GM21723 (cell line): Measurements from ENCODE around the gene POLR1B.
"Not testable (repeated sequence)": the region's sequence is repeated elsewhere in the genome, so short reads cannot be mapped to it uniquely, and the experiment has no call there.

Experiments
- ATAC-seq: cut with Tn5 transposase; IDR thresholded peaks from one replicate; pipeline ENCODE4 v1.9.1; 2021; ENCODE audit warnings: mild to moderate bottlenecking, moderate library complexity; ENCODE audit not compliant: unreplicated experiment

Gene POLR1B

GRCh38 chr2:112542123-112542983, at the start of gene POLR1B:
TSS of gene POLR1B (plus strand) at chr2:112542465. CDS start at chr2:112542495, 30 bp downstream.
- peak; percentile 85 for ATAC-seq

DNA sequence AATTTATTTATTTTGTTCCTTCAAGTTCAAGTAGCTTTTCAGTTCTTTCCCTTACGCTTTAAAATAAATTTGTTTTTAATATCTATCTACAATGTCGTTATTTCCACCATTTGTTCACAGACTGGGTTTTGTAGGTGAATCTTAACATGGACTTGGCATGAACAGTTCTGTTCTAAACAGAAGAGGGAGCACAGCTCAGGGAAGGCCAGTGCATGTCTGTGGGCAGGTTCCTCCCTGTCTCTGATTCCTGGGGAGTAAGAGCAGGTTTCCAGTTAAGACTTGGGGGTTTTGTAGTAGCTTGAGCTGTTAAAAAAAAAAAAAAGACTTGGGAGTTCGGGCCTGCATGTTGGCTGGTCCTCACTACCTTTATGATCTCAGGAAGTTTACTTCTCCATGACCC, 49.2 kb upstream of the POLR1B start:
- no peak for ATAC-seq

DNA sequence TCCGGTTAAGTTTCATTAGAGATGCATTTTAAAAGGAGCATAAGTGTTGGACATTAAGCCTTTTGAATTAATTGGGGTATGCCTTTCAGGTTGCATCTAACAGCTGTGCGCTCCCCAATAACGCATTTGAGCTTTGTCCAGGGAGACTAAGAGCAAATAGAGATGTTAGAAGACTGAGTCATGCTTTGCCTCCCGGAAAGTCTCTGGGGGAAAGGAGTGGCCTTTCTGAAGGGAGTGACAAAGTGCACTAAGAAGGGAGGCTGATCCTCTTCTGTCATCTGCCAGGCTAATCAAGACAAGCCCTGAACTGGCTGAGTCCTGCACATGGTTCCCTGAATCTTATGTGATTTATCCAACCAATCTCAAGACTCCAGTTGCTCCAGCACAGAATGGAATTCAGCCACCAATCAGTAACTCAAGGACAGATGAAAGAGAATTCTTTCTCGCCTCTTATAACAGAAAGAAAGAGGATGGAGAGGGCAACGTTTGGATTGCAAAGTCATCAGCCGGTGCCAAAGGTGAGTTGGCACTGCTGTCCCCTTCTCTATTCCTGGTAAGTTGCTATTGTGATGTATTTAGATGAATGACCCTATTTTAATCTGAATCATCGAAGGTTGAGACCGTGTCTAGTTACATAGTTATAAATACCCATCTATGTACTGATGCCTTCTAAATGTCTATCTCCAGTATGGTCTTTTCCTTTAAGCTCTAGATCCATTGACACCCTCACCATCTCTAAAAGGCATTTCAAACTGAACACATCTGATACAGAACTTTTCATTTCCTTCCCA, 48.2 kb upstream of the POLR1B start:
- ATAC-seq: no peak

- ATAC-seq: no peak
These were observed 47.4 kb upstream of the POLR1B start for GRCh38 chr2:112494828-112495227.

DNA sequence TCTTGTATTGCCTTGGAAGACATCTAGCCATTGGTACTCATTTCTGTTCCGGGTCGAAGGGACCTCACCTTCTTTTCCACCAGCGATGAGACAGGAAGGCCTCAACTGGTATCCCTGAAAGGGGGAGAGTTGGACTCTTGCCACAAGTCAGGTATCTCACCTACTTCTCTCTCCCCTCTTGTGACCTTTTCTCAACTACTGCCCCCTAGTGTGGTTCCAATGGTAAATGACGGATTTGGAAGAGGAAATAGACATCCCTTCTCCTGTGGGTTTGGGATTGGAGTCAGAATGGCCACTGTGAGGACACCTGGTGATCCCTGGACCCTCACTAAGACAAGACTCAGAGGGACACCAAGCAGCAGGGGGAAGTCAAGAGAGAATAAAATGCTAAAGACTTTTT, 46.4 kb upstream of the POLR1B start:
- not testable (repeated sequence) for ATAC-seq

- not testable (repeated sequence) for ATAC-seq
These were observed 41.3 kb upstream of the POLR1B start for GRCh38 chr2:112500850-112501484.

DNA sequence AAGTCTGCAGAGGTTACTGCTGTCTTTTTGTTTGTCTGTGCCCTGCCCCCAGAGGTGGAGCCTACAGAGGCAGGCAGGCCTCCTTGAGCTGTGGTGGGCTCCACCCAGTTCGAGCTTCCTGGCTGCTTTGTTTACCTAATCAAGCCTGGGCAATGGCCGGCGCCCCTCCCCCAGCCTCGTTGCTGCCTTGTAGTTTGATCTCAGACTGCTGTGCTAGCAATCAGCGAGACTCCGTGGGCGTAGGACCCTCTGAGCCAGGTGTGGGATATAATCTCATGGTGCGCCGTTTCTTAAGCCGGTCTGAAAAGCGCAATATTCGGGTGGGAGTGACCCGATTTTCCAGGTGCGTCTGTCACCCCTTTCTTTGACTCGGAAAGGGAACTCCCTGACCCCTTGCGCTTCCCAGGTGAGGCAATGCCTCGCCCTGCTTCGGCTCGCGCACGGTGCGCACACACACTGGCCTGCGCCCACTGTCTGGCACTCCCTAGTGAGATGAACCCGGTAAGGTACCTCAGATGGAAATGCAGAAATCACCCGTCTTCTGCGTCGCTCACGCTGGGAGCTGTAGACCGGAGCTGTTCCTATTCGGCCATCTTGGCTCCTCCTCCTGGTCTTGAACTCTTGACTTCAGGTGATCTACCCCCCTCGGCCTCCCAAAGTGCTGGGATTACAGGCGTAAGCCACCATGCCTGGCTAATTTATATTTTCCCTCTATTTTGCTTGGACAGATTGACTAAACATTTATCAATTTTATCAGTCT, 32.8 kb upstream of the POLR1B start:
- ATAC-seq: not testable (repeated sequence)

- ATAC-seq: no peak
These were observed 25.5 kb upstream of the POLR1B start for GRCh38 chr2:112516801-112517200.

DNA sequence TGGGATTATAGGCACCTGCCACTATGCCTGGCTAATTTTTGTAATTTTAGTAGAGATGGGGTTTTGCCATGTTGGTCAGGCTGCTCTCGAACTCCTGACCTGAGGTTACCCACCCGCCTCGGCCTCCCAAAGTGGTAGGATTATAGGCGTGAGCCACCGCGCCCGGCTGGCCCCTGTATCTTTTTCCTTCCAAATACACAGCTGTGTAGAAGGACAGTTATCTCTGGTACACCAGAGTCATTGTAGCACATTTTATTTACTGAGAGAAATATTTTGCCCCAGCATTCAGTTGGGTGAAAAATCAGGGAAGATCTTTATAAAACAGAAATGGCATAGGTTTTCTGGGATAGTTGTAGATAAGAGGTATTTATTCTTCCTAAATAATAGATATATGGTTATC, 23.5 kb upstream of the POLR1B start:
- ATAC-seq: no peak

GRCh38 chr2:112519506-112519905, 22.8 kb upstream of the POLR1B start:
- ATAC-seq: no peak

DNA sequence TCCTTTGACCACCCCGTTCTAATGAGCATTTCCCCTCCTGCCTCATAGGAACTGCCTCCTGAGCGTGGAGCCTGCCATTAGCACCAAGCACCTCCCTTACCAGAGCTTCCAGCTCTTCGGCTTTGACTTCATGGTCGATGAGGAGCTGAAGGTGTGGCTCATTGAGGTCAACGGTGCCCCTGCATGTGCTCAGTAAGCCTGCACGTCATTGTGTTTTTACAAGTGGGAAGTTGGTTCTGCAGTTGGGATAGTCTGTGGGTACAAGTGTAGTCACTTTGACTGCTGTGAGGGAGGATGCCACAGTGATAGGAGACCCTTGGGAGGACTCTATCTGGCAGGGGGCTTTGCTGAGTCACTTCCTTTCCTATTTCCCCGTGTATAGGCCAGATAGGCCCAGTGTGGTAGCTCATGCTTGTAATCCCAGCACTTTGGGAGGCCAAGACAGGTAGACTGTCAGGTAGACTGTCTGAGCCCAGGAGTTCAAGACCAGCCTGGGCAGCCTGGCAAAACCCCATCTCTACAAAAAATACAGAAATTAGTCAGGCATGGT, 22.0 kb upstream of the POLR1B start:
- ATAC-seq: no peak

GRCh38 chr2:112523291-112523777, 18.9 kb upstream of the POLR1B start:
- no peak for ATAC-seq

DNA sequence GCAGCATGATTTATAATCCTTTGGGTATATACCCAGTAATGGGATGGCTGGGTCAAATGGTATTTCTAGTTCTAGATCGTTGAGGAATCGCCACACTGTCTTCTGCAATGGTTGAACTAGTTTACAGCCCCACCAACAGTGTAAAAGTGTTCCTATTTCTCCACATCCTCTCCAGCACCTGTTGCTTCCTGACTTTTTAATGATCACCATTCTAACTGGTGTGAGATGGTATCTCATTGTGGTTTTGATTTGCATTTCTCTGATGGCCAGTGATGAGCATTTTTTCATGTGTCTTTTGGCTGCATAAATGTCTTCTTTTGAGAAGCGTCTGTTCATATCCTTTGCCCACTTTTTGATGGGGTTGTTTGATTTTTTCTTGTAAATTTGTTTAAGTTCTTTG, 18.0 kb upstream of the POLR1B start:
- not testable (repeated sequence) for ATAC-seq

- ATAC-seq: no peak
These were observed 13.7 kb upstream of the POLR1B start for GRCh38 chr2:112528541-112528940.

DNA sequence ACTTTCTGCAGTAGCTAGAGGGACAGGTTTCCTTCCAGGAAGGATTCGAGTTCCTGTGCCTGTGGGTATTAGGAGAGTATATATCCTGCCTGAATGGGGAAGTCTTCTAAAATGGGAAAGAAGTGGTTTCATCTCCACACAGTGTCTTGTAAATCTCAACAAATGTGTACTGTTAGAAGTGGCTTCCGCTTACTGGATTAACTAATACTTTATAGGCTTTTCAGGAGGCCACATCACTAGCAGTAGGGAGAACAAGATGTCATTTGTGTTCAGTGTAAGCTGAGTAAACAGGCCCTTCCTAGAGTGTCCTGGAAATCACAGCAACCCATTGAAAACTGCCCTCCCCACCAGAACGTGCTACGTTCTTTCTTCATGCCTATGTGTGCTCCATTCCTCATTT, 12.5 kb upstream of the POLR1B start:
- no peak for ATAC-seq

DNA sequence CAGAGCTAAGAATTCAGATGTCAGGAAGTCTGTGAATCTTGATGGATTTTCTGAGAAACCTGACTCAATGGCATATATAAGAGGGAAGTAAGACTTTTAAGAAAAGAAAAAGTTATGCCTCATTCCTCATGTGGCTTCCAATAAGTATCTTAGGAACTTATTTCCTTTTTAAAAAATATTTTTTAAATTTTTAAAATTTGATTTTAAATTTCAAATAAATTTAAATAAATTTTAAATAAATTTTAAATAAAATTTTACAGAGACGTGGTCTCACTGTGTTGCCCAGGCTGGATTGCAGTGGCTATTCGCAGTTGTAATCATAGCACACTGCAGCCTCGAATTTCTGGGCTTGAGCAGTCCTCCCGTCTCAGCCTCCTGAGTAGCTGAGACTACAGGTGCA, 11.5 kb upstream of the POLR1B start:
- ATAC-seq: no peak

DNA sequence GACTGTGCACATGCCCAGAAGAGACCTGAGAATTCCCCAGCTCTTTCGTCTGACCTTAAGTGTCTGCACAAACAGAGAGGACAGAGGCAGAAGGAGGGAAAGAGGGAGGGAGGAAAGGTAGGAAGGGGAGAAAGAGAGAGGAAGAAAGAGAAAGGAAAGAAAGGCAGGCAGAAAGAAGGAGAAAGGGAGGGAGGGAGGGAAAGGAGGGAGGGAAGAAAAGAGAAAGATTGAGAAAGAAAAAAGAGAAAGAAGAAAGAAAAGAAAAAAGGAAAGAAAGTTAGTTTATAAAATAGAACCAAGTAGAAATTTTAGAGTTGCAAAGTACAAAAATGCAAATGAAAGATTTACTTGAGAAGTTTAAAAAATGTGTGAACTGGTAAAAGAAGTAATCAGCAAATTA, 7.4 kb upstream of the POLR1B start:
- ATAC-seq: no peak

DNA sequence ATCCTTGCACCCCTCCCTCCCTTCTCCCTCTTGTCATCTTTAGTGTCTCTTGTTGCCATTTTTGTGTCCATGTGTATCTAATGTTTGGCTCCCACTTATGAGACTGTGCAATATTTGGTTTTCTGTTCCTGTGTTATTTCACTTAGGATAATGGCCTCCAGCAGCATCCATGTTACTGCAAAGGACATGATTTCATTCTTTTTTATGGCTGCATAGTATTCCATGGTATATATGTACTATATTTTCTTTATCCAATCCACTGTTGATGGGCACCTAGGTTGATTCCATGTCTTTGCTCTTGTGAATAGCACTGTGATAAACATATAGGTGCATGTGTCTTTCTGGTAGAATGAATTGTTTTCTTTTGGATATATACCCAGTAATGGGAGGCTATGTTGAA, 5.6 kb upstream of the POLR1B start:
- not testable (repeated sequence) for ATAC-seq

DNA sequence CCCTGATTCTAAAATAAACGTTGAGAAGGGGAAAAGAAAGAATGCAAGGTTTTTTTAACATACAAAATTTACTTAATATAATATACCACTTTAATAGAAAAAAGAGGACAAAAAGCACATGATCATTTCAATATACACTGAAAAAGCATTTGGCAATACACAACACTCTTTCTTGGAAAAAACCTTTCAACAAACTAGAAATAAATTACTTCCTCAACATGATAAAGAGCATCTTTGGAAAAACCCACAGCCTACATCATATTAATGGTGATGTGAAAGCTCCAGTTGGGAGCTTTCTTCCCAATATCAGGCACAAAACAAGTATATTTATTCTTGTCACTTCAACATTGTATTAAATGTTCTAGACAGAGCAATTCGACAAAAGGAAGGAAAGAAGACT, 3.0 kb upstream of the POLR1B start:
- no peak for ATAC-seq

DNA sequence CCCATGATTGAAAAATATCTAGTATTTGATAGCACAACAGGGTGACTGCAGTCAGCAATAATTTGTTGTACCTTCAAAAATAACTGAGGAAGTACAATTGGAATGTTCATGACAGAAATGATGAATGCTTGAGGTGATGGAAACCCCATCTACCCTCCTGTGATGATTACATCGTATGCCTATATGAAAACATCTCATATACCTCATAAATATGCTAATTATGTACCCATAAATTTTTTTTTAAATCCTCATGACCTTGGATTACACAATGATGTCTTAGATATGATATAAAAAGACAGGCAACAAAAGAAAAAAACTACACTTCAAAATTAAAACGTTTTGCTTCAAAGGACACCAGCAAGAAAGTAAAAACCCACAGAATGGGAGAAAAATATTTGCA, 1.4 kb upstream of the POLR1B start:
- no peak for ATAC-seq
